Ovary (tissue), 3 donors: Measurements from ENCODE around the gene EXTL1.

Experiments used
- EP300 ChIP-seq: sonication (generic); formaldehyde crosslinking; IDR thresholded peaks from one replicate; pipeline ENCODE4 v1.6.1; 2017; ENCODE audit warnings: antibody characterized with exemption
- POLR2A ChIP-seq: fragments of 450-650 bp; IDR thresholded peaks from one replicate; pipeline ENCODE4 v1.6.1; 2017; ENCODE audit warnings: antibody characterized with exemption, mild to moderate bottlenecking, moderate library complexity
- TF ChIP-seq, protein P1 (sequence below), 3 donors: fragments of 450-650 bp in 2 of 3; fragments of 200-600 bp in 1 of 3; IDR thresholded peaks; one replicate each; pipeline versions ENCODE4 v1.5.1 to v1.8.0; 2016 to 2022; ENCODE audit warnings: antibody characterized with exemption in 3 of 3, mild to moderate bottlenecking in 1 of 3
- donor health status: DM: no; HTN: no; CAD: no.

DNA sequence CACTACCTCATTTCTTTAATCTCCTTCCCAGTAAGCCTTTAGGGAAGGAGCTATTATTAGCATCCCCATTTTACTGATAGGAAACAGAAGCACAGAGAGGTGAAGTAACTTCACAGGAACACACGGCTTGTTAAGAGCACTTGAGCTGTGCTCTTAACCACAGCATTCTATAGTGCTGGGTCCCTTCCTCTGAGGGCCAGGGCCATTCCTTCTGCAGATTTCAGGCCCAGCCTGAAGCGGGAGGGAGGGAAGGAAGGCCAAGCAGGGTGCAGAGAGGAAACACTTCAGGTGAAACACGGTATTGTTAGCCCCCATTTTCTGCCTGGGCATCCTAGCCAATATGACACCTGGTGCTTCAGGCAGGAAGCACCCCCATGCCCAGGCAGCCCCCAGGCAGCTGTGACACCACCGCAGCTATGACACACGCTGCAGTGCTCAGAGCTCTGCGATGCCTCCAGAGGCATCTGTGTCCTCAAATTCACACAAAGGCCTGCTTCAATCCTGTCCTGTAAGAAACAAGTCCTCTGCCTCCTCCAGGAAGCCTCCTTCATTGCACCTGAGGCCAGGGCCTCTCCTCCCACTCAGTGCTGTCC is 4.5 kb upstream of the EXTL1 start:
- TF ChIP-seq, protein P1, sequence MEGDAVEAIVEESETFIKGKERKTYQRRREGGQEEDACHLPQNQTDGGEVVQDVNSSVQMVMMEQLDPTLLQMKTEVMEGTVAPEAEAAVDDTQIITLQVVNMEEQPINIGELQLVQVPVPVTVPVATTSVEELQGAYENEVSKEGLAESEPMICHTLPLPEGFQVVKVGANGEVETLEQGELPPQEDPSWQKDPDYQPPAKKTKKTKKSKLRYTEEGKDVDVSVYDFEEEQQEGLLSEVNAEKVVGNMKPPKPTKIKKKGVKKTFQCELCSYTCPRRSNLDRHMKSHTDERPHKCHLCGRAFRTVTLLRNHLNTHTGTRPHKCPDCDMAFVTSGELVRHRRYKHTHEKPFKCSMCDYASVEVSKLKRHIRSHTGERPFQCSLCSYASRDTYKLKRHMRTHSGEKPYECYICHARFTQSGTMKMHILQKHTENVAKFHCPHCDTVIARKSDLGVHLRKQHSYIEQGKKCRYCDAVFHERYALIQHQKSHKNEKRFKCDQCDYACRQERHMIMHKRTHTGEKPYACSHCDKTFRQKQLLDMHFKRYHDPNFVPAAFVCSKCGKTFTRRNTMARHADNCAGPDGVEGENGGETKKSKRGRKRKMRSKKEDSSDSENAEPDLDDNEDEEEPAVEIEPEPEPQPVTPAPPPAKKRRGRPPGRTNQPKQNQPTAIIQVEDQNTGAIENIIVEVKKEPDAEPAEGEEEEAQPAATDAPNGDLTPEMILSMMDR (IDR thresholded peaks at IDR 0.05) = no peak
- TF ChIP-seq EP300 = no peak
- TF ChIP-seq POLR2A = no peak
